ENCODE measurements around the gene TSGA10. TPM values are rescaled to one million over a fixed set of nuclear protein-coding genes. Genes with fewer than 3 reads are reported as not detected.

Gene TSGA10
- total RNA-seq, 2 experiments from 2014 or later: 3.8 to 10.8 TPM

DNA sequence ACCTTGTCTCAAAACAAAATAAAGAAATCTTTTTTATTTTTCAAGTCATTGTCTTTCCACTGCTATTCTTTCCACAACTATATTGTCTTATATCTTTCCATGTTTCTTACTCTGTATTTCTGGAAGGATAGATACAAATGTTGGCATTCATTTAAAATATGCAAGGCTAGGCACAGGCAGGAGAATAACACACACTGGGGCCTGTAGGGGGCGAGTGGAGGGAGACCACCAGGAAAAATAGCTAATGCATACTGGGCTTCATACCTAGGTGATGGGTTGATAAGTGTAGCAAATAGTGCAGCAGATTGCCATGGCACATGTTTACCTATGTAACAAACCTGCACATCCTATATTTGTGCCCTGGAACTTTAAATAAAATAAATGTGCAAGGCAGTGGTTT is 35.8 kb upstream of the TSGA10 start:
- Histone ChIP-seq H3K9me3 (ENCODE audit: low read length) (no peaks in the 10 kb centered on the region), H2AFZ (ENCODE audit: low read length) (no peak overlapping the region), H3K9me2 (ENCODE audit: insufficient read depth, low read length) (no peaks in the 10 kb centered on the region), H4K20me1 (ENCODE audit: insufficient read depth, low read length) (no peaks in the 10 kb centered on the region), H3K4me2 (ENCODE audit: low read length) (no peak overlapping the region), H3K36me3 (ENCODE audit: insufficient read depth, low read length) (peaks cover 74% of the 10 kb centered on the region), H3K4me3 (ENCODE audit: low read depth, low read length, poor library complexity, severe bottlenecking) (no peak overlapping the region), H3K79me2 (ENCODE audit: insufficient read depth, low read depth, low read length) (peaks cover 7% of the 10 kb centered on the region; the same call in 1 of the 2 replicates), H3K27ac (ENCODE audit: low read depth, low read length, poor library complexity, severe bottlenecking) (no peak overlapping the region), H3K4me1 (ENCODE audit: insufficient read depth, low read length, poor library complexity, severe bottlenecking) (no peaks in the 10 kb centered on the region)
- no peak for DNase-seq (ENCODE audit: low spot score)
- POLR2A ChIA-PET: interaction anchor here (0.7 kb wide), 1 partner anchor 17 kb away, joined by 3 read pairs; no protein-coding TSS in a partner anchor
- intact Hi-C loops (cut with micrococcal nuclease; ENCODE audit: unreplicated experiment): no loop called here
- TF ChIP-seq, protein P1, sequence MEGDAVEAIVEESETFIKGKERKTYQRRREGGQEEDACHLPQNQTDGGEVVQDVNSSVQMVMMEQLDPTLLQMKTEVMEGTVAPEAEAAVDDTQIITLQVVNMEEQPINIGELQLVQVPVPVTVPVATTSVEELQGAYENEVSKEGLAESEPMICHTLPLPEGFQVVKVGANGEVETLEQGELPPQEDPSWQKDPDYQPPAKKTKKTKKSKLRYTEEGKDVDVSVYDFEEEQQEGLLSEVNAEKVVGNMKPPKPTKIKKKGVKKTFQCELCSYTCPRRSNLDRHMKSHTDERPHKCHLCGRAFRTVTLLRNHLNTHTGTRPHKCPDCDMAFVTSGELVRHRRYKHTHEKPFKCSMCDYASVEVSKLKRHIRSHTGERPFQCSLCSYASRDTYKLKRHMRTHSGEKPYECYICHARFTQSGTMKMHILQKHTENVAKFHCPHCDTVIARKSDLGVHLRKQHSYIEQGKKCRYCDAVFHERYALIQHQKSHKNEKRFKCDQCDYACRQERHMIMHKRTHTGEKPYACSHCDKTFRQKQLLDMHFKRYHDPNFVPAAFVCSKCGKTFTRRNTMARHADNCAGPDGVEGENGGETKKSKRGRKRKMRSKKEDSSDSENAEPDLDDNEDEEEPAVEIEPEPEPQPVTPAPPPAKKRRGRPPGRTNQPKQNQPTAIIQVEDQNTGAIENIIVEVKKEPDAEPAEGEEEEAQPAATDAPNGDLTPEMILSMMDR (conservative IDR thresholded peaks at IDR 0.05; ENCODE audit: low read length): peak; percentile 41
- no peak for TF ChIP-seq EZH2phosphoT487 (IDR thresholded peaks at IDR 0.05; ENCODE audit: borderline replicate concordance, low read depth, low read length)
- BruUV-seq (replicated peaks): no TSS peak
- CTCF ChIA-PET (ENCODE audit: unreplicated experiment): no interaction called here

DNA sequence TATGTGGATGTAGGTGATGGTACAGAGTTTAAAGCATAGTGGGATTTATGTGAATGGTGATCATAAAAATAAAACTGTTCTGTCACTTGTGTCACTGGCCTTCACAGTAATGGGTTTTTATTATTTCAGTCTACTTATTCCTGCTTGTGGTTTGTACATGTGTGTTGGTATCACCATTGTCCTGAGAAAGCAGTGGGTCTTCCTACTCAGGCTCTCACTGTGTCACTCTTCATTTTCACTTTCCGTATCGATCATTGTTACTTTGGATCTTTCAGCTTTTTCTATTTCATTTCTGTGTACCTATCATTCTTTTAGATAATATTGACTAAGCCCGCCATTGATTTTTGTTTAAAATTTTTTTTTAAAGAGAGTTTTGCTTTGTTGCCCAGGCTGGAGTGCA is 33.6 kb upstream of the TSGA10 start:
- Histone ChIP-seq H3K27ac (ENCODE audit: low read depth, low read length, poor library complexity, severe bottlenecking) (no peak overlapping the region), H3K9me3 (ENCODE audit: low read length) (no peaks in the 10 kb centered on the region), H3K79me2 (ENCODE audit: insufficient read depth, low read depth, low read length) (peaks cover 24% of the 10 kb centered on the region; the same call in 1 of the 2 replicates), H3K4me2 (ENCODE audit: low read length) (no peak overlapping the region), H3K4me3 (ENCODE audit: low read depth, low read length, poor library complexity, severe bottlenecking) (no peak overlapping the region), H3K9me2 (ENCODE audit: insufficient read depth, low read length) (no peaks in the 10 kb centered on the region), H2AFZ (ENCODE audit: low read length) (no peak overlapping the region), H3K4me1 (ENCODE audit: insufficient read depth, low read length, poor library complexity, severe bottlenecking) (no peaks in the 10 kb centered on the region), H4K20me1 (ENCODE audit: insufficient read depth, low read length) (no peaks in the 10 kb centered on the region), H3K36me3 (ENCODE audit: insufficient read depth, low read length) (peaks cover 57% of the 10 kb centered on the region)
- ChIA-PET CTCF (ENCODE audit: unreplicated experiment) (no interaction called here), POLR2A (no interaction called here)
- TF ChIP-seq, protein P1 (conservative IDR thresholded peaks at IDR 0.05; ENCODE audit: low read length): no peak
- no peak for TF ChIP-seq EZH2phosphoT487 (IDR thresholded peaks at IDR 0.05; ENCODE audit: borderline replicate concordance, low read depth, low read length)
- DNase-seq (ENCODE audit: low spot score): no peak
- intact Hi-C loops (cut with micrococcal nuclease; ENCODE audit: unreplicated experiment): loop anchor here (10.0 kb wide), 1 partner anchor 1376 kb away; the partner anchor contains the start of gene PDCL3
- BruUV-seq (replicated peaks): no TSS peak

DNA sequence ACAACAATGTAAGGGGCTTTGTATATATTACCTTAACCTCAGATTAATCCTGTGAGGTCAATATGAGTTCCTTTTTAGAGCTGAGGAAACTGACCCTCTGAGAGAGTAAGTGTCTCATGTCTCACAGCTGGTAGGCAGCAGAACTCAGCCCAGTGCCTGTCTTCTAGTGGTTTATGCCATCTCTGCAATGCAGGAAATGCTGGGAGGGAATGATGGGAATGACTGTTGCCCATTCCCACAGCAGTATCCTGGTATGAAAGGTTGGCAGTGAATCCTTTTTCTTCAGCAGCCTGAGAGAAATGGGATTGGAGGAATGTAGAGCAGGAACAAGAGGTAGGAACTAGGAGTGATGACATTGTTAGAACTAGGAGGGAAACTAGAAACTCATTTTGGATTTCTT is 32.3 kb upstream of the TSGA10 start:
- TF ChIP-seq, protein P1 (conservative IDR thresholded peaks at IDR 0.05; ENCODE audit: low read length): no peak
- TF ChIP-seq EZH2phosphoT487 (IDR thresholded peaks at IDR 0.05; ENCODE audit: borderline replicate concordance, low read depth, low read length): no peak
- Histone ChIP-seq H3K4me1 (ENCODE audit: insufficient read depth, low read length, poor library complexity, severe bottlenecking) (peaks cover 3% of the 10 kb centered on the region), H3K4me2 (ENCODE audit: low read length) (no peak overlapping the region), H3K79me2 (ENCODE audit: insufficient read depth, low read depth, low read length) (peaks cover 37% of the 10 kb centered on the region), H4K20me1 (ENCODE audit: insufficient read depth, low read length) (no peaks in the 10 kb centered on the region), H3K9me2 (ENCODE audit: insufficient read depth, low read length) (no peaks in the 10 kb centered on the region), H2AFZ (ENCODE audit: low read length) (no peak overlapping the region), H3K4me3 (ENCODE audit: low read depth, low read length, poor library complexity, severe bottlenecking) (no peak overlapping the region), H3K36me3 (ENCODE audit: insufficient read depth, low read length) (peaks cover 47% of the 10 kb centered on the region), H3K9me3 (ENCODE audit: low read length) (no peaks in the 10 kb centered on the region), H3K27ac (ENCODE audit: low read depth, low read length, poor library complexity, severe bottlenecking) (no peak overlapping the region)
- ChIA-PET CTCF (ENCODE audit: unreplicated experiment) (no interaction called here), POLR2A (no interaction called here)
- DNase-seq (ENCODE audit: low spot score): no peak
- no TSS peak for BruUV-seq (replicated peaks)
- intact Hi-C loops (cut with micrococcal nuclease; ENCODE audit: unreplicated experiment): loop anchor here (10.0 kb wide), 1 partner anchor 1378 kb away; the partner anchor contains the start of gene PDCL3

Measured in OCI-LY7 (cell line).